GM21723 (cell line): ENCODE data around the gene USP44.
"Not testable (repeated sequence)": the region's sequence is repeated elsewhere in the genome, so short reads cannot be mapped to it uniquely, and the experiment has no call there.

ENCODE experiments used
- ATAC-seq: cut with Tn5 transposase; IDR thresholded peaks from one replicate; pipeline ENCODE4 v1.9.1; 2021; ENCODE audit warnings: mild to moderate bottlenecking, moderate library complexity; ENCODE audit not compliant: unreplicated experiment

Gene USP44

GRCh38 chr12:95551305-95551704 lies at the start of gene USP44:
TSS of gene USP44 (minus strand) at chr12:95551476. CDS start at chr12:95534256, 17,220 bp downstream.
- no peak for ATAC-seq

GRCh38 chr12:95600567-95600966 lies 49.3 kb upstream of the USP44 start:
- ATAC-seq: no peak

- no peak for ATAC-seq
These were observed 48.6 kb upstream of the USP44 start for GRCh38 chr12:95599880-95600279.

- no peak for ATAC-seq
These were observed 42.9 kb upstream of the USP44 start for GRCh38 chr12:95594136-95594535.

- no peak for ATAC-seq
These were observed 42.1 kb upstream of the USP44 start for GRCh38 chr12:95593266-95593871.

- no peak for ATAC-seq
These were observed 40.5 kb upstream of the USP44 start for GRCh38 chr12:95591731-95592130.

GRCh38 chr12:95590775-95591174 lies 39.5 kb upstream of the USP44 start:
- no peak for ATAC-seq

- no peak for ATAC-seq
These were observed 32.7 kb upstream of the USP44 start for GRCh38 chr12:95583933-95584332.

GRCh38 chr12:95582230-95583058 lies 31.2 kb upstream of the USP44 start:
- no peak for ATAC-seq

- no peak for ATAC-seq
These were observed 26.5 kb upstream of the USP44 start for GRCh38 chr12:95577820-95578219.

- ATAC-seq: no peak
These were observed 23.6 kb upstream of the USP44 start for GRCh38 chr12:95574799-95575452.

- peak; percentile 64 for ATAC-seq
These were observed 22.8 kb upstream of the USP44 start for GRCh38 chr12:95573951-95574576.

GRCh38 chr12:95571369-95571768 lies 20.1 kb upstream of the USP44 start:
- no peak for ATAC-seq

GRCh38 chr12:95568045-95568444 lies 16.8 kb upstream of the USP44 start:
- not testable (repeated sequence) for ATAC-seq

GRCh38 chr12:95557625-95558024 lies 6.3 kb upstream of the USP44 start:
- ATAC-seq: no peak

- ATAC-seq: no peak
These were observed 3.3 kb upstream of the USP44 start for GRCh38 chr12:95554532-95555071.

- no peak for ATAC-seq
These were observed 2.1 kb upstream of the USP44 start for GRCh38 chr12:95553197-95553943.

GRCh38 chr12:95551913-95552516 lies 739 bp upstream of the USP44 start:
- ATAC-seq: no peak

- ATAC-seq: no peak
These were observed 1.7 kb downstream of the USP44 start for GRCh38 chr12:95549392-95550084.
